ENCODE measurements around the gene ITPK1.

DNA sequence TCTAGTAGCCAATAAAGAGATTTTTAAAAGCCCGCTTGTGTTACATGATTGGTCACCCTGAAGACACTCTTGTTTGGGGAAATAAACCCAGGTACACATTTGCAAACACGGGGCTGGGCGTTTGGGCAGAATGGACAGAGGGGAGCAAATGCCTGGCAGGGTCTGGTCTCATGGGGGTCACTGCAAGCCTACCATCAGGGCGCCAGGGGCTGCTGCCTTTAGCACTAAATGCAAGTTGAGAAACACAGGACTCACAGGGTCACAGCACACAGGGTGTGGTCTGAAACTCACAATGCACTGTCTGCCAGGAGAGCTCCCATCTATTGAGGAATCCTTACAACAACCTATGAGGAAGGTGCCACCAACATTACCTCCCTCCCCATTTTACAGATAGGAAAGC is 130.2 kb downstream of the ITPK1 start:
- TF ChIP-seq, protein P1, sequence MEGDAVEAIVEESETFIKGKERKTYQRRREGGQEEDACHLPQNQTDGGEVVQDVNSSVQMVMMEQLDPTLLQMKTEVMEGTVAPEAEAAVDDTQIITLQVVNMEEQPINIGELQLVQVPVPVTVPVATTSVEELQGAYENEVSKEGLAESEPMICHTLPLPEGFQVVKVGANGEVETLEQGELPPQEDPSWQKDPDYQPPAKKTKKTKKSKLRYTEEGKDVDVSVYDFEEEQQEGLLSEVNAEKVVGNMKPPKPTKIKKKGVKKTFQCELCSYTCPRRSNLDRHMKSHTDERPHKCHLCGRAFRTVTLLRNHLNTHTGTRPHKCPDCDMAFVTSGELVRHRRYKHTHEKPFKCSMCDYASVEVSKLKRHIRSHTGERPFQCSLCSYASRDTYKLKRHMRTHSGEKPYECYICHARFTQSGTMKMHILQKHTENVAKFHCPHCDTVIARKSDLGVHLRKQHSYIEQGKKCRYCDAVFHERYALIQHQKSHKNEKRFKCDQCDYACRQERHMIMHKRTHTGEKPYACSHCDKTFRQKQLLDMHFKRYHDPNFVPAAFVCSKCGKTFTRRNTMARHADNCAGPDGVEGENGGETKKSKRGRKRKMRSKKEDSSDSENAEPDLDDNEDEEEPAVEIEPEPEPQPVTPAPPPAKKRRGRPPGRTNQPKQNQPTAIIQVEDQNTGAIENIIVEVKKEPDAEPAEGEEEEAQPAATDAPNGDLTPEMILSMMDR (IDR thresholded peaks at IDR 0.05): no peak
- no peak for TF ChIP-seq POLR2A (IDR thresholded peaks at IDR 0.05)
